Neural cell (in vitro differentiated cells): Measurements from ENCODE around the gene BABAM2. TPM values are rescaled to one million over a fixed set of nuclear protein-coding genes. Genes with fewer than 3 reads are reported as not detected.

Experiments used
- H2AFZ ChIP-seq: fragments of 200-600, 300-800 bp; sonication (generic), shearing (Covaris generic); 2 replicates; pipeline ENCODE4 v1.6.0; 2014; ENCODE audit warnings: low read depth, mild to moderate bottlenecking, antibody characterized with exemption, low read length, moderate library complexity
- H3F3A ChIP-seq: fragments of 200-600 bp; shearing (Covaris generic); 2 replicates; pipeline ENCODE4 v1.6.1; 2016; ENCODE audit warnings: mild to moderate bottlenecking, moderate library complexity, mixed read lengths, antibody characterized with exemption, low read length; ENCODE audit not compliant: insufficient read depth, poor library complexity, severe bottlenecking
- H3K27ac ChIP-seq: fragments of 200-600, 300-800 bp; sonication (generic), shearing (Covaris generic); 2 replicates; pipeline ENCODE4 v1.5.1; 2014; ENCODE audit warnings: mild to moderate bottlenecking, low read length, moderate library complexity
- H3K27me3 ChIP-seq: fragments of 300-800, 200-600 bp; sonication (generic), shearing (Covaris generic); 2 replicates; pipeline ENCODE4 v1.6.0; 2014; ENCODE audit warnings: mild to moderate bottlenecking, low read depth, low read length, moderate library complexity; ENCODE audit not compliant: insufficient read depth
- H3K36me3 ChIP-seq: fragments of 300-800, 200-600 bp; sonication (generic), shearing (Covaris generic); 2 replicates; pipeline ENCODE4 v1.5.1; 2014; ENCODE audit warnings: mild to moderate bottlenecking, antibody characterized with exemption, low read length, moderate library complexity; ENCODE audit not compliant: insufficient read depth
- H3K4me2 ChIP-seq: fragments of 300-800, 200-600 bp; sonication (generic), shearing (Covaris generic); 2 replicates; pipeline ENCODE4 v1.6.0; 2014; ENCODE audit warnings: mild to moderate bottlenecking, low read length
- H3K4me3 ChIP-seq: fragments of 300-800, 200-600 bp; sonication (generic), shearing (Covaris generic); 2 replicates; pipeline ENCODE4 v1.5.1; 2014; ENCODE audit warnings: mild to moderate bottlenecking, low read length, moderate library complexity
- H3K79me2 ChIP-seq: fragments of 200-600 bp; shearing (Covaris generic); replicated peaks from 2 replicates; pipeline ENCODE4 v1.6.0; 2014; ENCODE audit warnings: mild to moderate bottlenecking, low read length, moderate library complexity; ENCODE audit not compliant: insufficient read depth
- H3K9ac ChIP-seq: fragments of 300-800, 200-600 bp; sonication (generic), shearing (Covaris generic); 2 replicates; pipeline ENCODE4 v1.6.1; 2016; ENCODE audit warnings: mild to moderate bottlenecking, low read length, mixed read lengths
- H3K9me2 ChIP-seq: fragments of 200-600 bp; shearing (Covaris generic); 2 replicates; pipeline ENCODE4 v1.6.1; 2016; ENCODE audit warnings: mild to moderate bottlenecking, low read length, mixed read lengths; ENCODE audit not compliant: insufficient read depth
- H3K9me3 ChIP-seq: fragments of 200-600, 300-800 bp; sonication (generic), shearing (Covaris generic); 2 replicates; pipeline ENCODE4 v1.6.1; 2016; ENCODE audit warnings: mild to moderate bottlenecking, mixed run types, low read length, moderate library complexity, mixed read lengths
- H4K20me1 ChIP-seq: fragments of 200-600 bp; shearing (Covaris generic); 2 replicates; pipeline ENCODE4 v1.6.1; 2016; ENCODE audit warnings: mild to moderate bottlenecking, mixed run types; ENCODE audit not compliant: insufficient read depth
- CTCF ChIP-seq: fragments of 450-650 bp; IDR thresholded peaks from 2 replicates; pipeline ENCODE4 v1.5.1; 2014; ENCODE audit warnings: antibody characterized with exemption, mild to moderate bottlenecking, moderate library complexity; ENCODE audit not compliant: poor library complexity, severe bottlenecking
- EP300 ChIP-seq: fragments of 450-650 bp; conservative IDR thresholded peaks from 2 replicates; pipeline ENCODE4 v1.6.1; 2014; ENCODE audit warnings: antibody characterized with exemption, mild to moderate bottlenecking, moderate library complexity; ENCODE audit not compliant: poor library complexity, severe bottlenecking
- EZH2 ChIP-seq: fragments of 200-600, 300-800 bp; shearing (Covaris generic), sonication (generic); IDR thresholded peaks from 2 replicates; pipeline ENCODE4 v1.6.1; 2014; ENCODE audit warnings: antibody characterized with exemption, low read length, borderline replicate concordance, mild to moderate bottlenecking; ENCODE audit not compliant: insufficient read depth, poor library complexity, severe bottlenecking
- MXI1 ChIP-seq: fragments of 450-650 bp; conservative IDR thresholded peaks from 2 replicates; pipeline ENCODE4 v1.6.1; 2014; ENCODE audit warnings: antibody characterized with exemption, mild to moderate bottlenecking; ENCODE audit not compliant: poor library complexity, severe bottlenecking
- POLR2AphosphoS5 ChIP-seq: IDR thresholded peaks from 2 replicates; pipeline ENCODE4 v1.6.1; 2012
- RAD21 ChIP-seq: fragments of 450-650 bp; conservative IDR thresholded peaks from 2 replicates; pipeline ENCODE4 v1.6.1; 2014; ENCODE audit warnings: antibody characterized with exemption, mild to moderate bottlenecking, moderate library complexity
- REST ChIP-seq: IDR thresholded peaks from 2 replicates; pipeline ENCODE4 v1.6.1; 2012; ENCODE audit warnings: borderline replicate concordance
- SMC3 ChIP-seq: fragments of 450-650 bp; conservative IDR thresholded peaks from 2 replicates; pipeline ENCODE4 v1.6.1; 2014; ENCODE audit warnings: antibody characterized with exemption, mild to moderate bottlenecking, moderate library complexity; ENCODE audit not compliant: poor library complexity
- TAF1 ChIP-seq: IDR thresholded peaks from 2 replicates; pipeline ENCODE4 v1.6.1; 2012; ENCODE audit warnings: low read depth
- polyA plus RNA-seq: library from polyadenylated mRNA; depleted of rRNA; stranded (reverse); fragments of >200 nt; gene quantifications from 2 replicates; pipeline ENCODE4 v1.2.3, GENCODE V29; 2014

BABAM2 gene
- polyA plus RNA-seq, 1 donor from 2014 or later, result 15.3 TPM

DNA sequence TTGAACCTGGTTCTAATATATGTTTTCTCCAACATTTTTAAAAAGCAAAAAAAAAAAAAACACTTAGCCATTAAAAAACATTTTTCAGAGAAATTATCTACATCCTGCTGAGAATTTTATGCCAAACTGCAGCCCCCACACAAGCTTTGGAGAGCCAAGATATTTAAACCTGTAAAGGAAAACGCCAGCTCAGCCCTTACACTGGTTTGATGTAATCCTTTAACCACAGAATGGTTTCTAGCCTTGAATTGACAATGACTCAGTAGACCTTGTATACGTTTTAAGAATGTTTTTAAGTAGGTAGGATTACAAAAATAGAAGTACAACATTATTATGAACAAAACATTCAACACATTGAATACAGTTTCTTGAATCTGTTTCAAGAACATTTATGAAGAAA lies 113.6 kb downstream of the BABAM2 start:
- Histone ChIP-seq H4K20me1 (no peaks in the 10 kb centered on the region), H2AFZ (no peak overlapping the region), H3K9ac (no peak overlapping the region), H3K27me3 (no peaks in the 10 kb centered on the region), H3K9me2 (no peaks in the 10 kb centered on the region), H3K4me2 (no peak overlapping the region), H3K79me2 (no peaks in the 10 kb centered on the region), H3K36me3 (no peaks in the 10 kb centered on the region), H3K4me3 (no peak overlapping the region), H3F3A (no peaks in the 10 kb centered on the region), H3K27ac (no peak overlapping the region), H3K9me3 (no peaks in the 10 kb centered on the region)
- TF ChIP-seq RAD21, result no peak
- no peak for TF ChIP-seq SMC3
- TF ChIP-seq CTCF, result no peak
- no peak for TF ChIP-seq EZH2
- no peak for TF ChIP-seq MXI1
- no peak for TF ChIP-seq REST
- TF ChIP-seq TAF1, result no peak
- TF ChIP-seq POLR2AphosphoS5, result no peak
- TF ChIP-seq EP300, result no peak

DNA sequence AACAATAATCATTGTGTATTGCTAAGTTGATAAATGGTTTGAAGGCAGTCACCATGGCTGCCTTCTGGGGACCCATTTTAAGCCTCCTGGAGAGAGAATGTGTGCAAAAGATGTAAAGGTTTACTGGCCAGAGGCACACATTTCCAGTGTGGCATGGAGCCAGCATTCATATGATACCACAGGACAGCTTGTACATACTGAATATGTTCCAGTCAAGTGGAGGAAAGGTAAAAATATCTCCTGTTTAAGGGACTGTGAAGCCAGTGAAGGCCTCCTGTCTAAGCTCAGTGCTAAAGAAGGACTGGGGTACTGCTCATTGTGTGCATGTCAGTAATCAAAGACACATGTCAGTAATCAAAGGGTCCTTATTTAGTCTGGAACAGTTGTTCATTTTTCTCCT lies 119.2 kb downstream of the BABAM2 start:
- Histone ChIP-seq H2AFZ (no peak overlapping the region), H3K36me3 (no peaks in the 10 kb centered on the region), H3K4me3 (no peak overlapping the region), H3K4me2 (no peak overlapping the region), H3K9ac (no peak overlapping the region), H3K9me2 (no peaks in the 10 kb centered on the region), H4K20me1 (no peaks in the 10 kb centered on the region), H3K9me3 (no peaks in the 10 kb centered on the region), H3K79me2 (no peaks in the 10 kb centered on the region), H3F3A (no peaks in the 10 kb centered on the region), H3K27ac (no peak overlapping the region), H3K27me3 (no peaks in the 10 kb centered on the region)
- TF ChIP-seq SMC3 (no peak), EP300 (no peak), TAF1 (no peak), MXI1 (no peak), RAD21 (no peak), REST (no peak), CTCF (no peak)
